Measurements from ENCODE around the gene SPRR2G.
"Not testable (repeated sequence)": the region's sequence is repeated elsewhere in the genome, so short reads cannot be mapped to it uniquely, and the experiment has no call there.

SPRR2G gene

GRCh38 chr1:153133743-153134142 lies 16.9 kb downstream of the SPRR2G start:
- H2AFZ ChIP-seq (ENCODE audit: low read depth, low read length), result no peak overlapping the region
- H3K36me3 ChIP-seq (ENCODE audit: insufficient read depth, low read length), result no peaks in the 10 kb centered on the region
- no peak overlapping the region for H3K4me3 ChIP-seq (ENCODE audit: low read length)
- no peaks in the 10 kb centered on the region for H3K4me1 ChIP-seq (ENCODE audit: insufficient read depth, low read length)
- no peaks in the 10 kb centered on the region for H3K27me3 ChIP-seq (ENCODE audit: insufficient read depth, low read length)
- no peaks in the 10 kb centered on the region for H3K9me3 ChIP-seq (ENCODE audit: low read length)

GRCh38 chr1:153133267-153133666 lies 17.4 kb downstream of the SPRR2G start:
- H2AFZ ChIP-seq (ENCODE audit: low read depth, low read length), result no peak overlapping the region
- no peaks in the 10 kb centered on the region for H3K9me3 ChIP-seq (ENCODE audit: low read length)
- H3K4me3 ChIP-seq (ENCODE audit: low read length), result no peak overlapping the region
- no peaks in the 10 kb centered on the region for H3K27me3 ChIP-seq (ENCODE audit: insufficient read depth, low read length)
- H3K36me3 ChIP-seq (ENCODE audit: insufficient read depth, low read length), result no peaks in the 10 kb centered on the region
- H3K4me1 ChIP-seq (ENCODE audit: insufficient read depth, low read length), result no peaks in the 10 kb centered on the region

GRCh38 chr1:153128688-153129087 lies 22.0 kb downstream of the SPRR2G start:
- not testable (repeated sequence) for H3K9me3 ChIP-seq (ENCODE audit: low read length); H3K36me3 ChIP-seq (ENCODE audit: insufficient read depth, low read length); H3K4me1 ChIP-seq (ENCODE audit: insufficient read depth, low read length); H2AFZ ChIP-seq (ENCODE audit: low read depth, low read length); H3K27me3 ChIP-seq (ENCODE audit: insufficient read depth, low read length); H3K4me3 ChIP-seq (ENCODE audit: low read length)

- Histone ChIP-seq H3K9me3 (ENCODE audit: low read length) (no peaks in the 10 kb centered on the region), H2AFZ (ENCODE audit: low read depth, low read length) (no peak overlapping the region), H3K27me3 (ENCODE audit: insufficient read depth, low read length) (no peaks in the 10 kb centered on the region), H3K4me1 (ENCODE audit: insufficient read depth, low read length) (no peaks in the 10 kb centered on the region), H3K4me3 (ENCODE audit: low read length) (no peak overlapping the region), H3K36me3 (ENCODE audit: insufficient read depth, low read length) (no peaks in the 10 kb centered on the region)
Observed at GRCh38 chr1:153127296-153127695, 23.4 kb downstream of the SPRR2G start.

- Histone ChIP-seq H3K36me3 (ENCODE audit: insufficient read depth, low read length) (no peaks in the 10 kb centered on the region), H3K27me3 (ENCODE audit: insufficient read depth, low read length) (no peaks in the 10 kb centered on the region), H3K4me1 (ENCODE audit: insufficient read depth, low read length) (no peaks in the 10 kb centered on the region), H2AFZ (ENCODE audit: low read depth, low read length) (no peak overlapping the region), H3K9me3 (ENCODE audit: low read length) (no peaks in the 10 kb centered on the region), H3K4me3 (ENCODE audit: low read length) (no peak overlapping the region)
Observed at GRCh38 chr1:153125536-153125935, 25.2 kb downstream of the SPRR2G start.

- not testable (repeated sequence) for H3K36me3 ChIP-seq (ENCODE audit: insufficient read depth, low read length); H3K4me1 ChIP-seq (ENCODE audit: insufficient read depth, low read length); H3K4me3 ChIP-seq (ENCODE audit: low read length); H3K27me3 ChIP-seq (ENCODE audit: insufficient read depth, low read length); H3K9me3 ChIP-seq (ENCODE audit: low read length); H2AFZ ChIP-seq (ENCODE audit: low read depth, low read length)
Observed at GRCh38 chr1:153123793-153124192, 26.9 kb downstream of the SPRR2G start.

GRCh38 chr1:153122831-153123421 lies 27.8 kb downstream of the SPRR2G start:
- H2AFZ ChIP-seq (ENCODE audit: low read depth, low read length), result no peak overlapping the region

GRCh38 chr1:153120945-153121344 lies 29.7 kb downstream of the SPRR2G start:
- no peaks in the 10 kb centered on the region for H3K9me3 ChIP-seq (ENCODE audit: low read length)
- H3K27me3 ChIP-seq (ENCODE audit: insufficient read depth, low read length), result no peaks in the 10 kb centered on the region
- no peaks in the 10 kb centered on the region for H3K36me3 ChIP-seq (ENCODE audit: insufficient read depth, low read length)
- H2AFZ ChIP-seq (ENCODE audit: low read depth, low read length), result no peak overlapping the region
- no peaks in the 10 kb centered on the region for H3K4me1 ChIP-seq (ENCODE audit: insufficient read depth, low read length)
- no peak overlapping the region for H3K4me3 ChIP-seq (ENCODE audit: low read length)

More at GRCh38 chr1:153122831-153123421, 27.8 kb downstream of the SPRR2G start:
- Histone ChIP-seq H3K4me3 (ENCODE audit: low read length) (no peak overlapping the region), H3K4me1 (ENCODE audit: insufficient read depth, low read length) (no peaks in the 10 kb centered on the region), H3K27me3 (ENCODE audit: insufficient read depth, low read length) (no peaks in the 10 kb centered on the region), H3K36me3 (ENCODE audit: insufficient read depth, low read length) (no peaks in the 10 kb centered on the region), H3K9me3 (ENCODE audit: low read length) (no peaks in the 10 kb centered on the region)

- H3K4me3 ChIP-seq (ENCODE audit: low read length), result no peak overlapping the region
- no peaks in the 10 kb centered on the region for H3K4me1 ChIP-seq (ENCODE audit: insufficient read depth, low read length)
- no peaks in the 10 kb centered on the region for H3K36me3 ChIP-seq (ENCODE audit: insufficient read depth, low read length)
- no peak overlapping the region for H2AFZ ChIP-seq (ENCODE audit: low read depth, low read length)
- no peaks in the 10 kb centered on the region for H3K27me3 ChIP-seq (ENCODE audit: insufficient read depth, low read length)
- H3K9me3 ChIP-seq (ENCODE audit: low read length), result no peaks in the 10 kb centered on the region
Observed at GRCh38 chr1:153119491-153119971, 31.2 kb downstream of the SPRR2G start.

GRCh38 chr1:153115264-153115663 lies 35.4 kb downstream of the SPRR2G start:
- not testable (repeated sequence) for H3K9me3 ChIP-seq (ENCODE audit: low read length); H3K4me3 ChIP-seq (ENCODE audit: low read length); H3K27me3 ChIP-seq (ENCODE audit: insufficient read depth, low read length); H3K4me1 ChIP-seq (ENCODE audit: insufficient read depth, low read length); H2AFZ ChIP-seq (ENCODE audit: low read depth, low read length); H3K36me3 ChIP-seq (ENCODE audit: insufficient read depth, low read length)

GRCh38 chr1:153113416-153113815 lies 37.3 kb downstream of the SPRR2G start, which contains the start of gene SPRR2F:
Gene SPRR2F, minus strand, starts transcription at chr1:153113516. Its CDS starts 783 bp downstream, at chr1:153112733.
- Histone ChIP-seq H3K4me1 (ENCODE audit: insufficient read depth, low read length) (no peaks in the 10 kb centered on the region), H3K9me3 (ENCODE audit: low read length) (no peaks in the 10 kb centered on the region), H3K36me3 (ENCODE audit: insufficient read depth, low read length) (no peaks in the 10 kb centered on the region), H3K27me3 (ENCODE audit: insufficient read depth, low read length) (no peaks in the 10 kb centered on the region), H2AFZ (ENCODE audit: low read depth, low read length) (no peak within 1 kb of the TSS), H3K4me3 (ENCODE audit: low read length) (no peak within 1 kb of the TSS)

- H3K27me3 ChIP-seq (ENCODE audit: insufficient read depth, low read length); H3K4me1 ChIP-seq (ENCODE audit: insufficient read depth, low read length); H3K4me3 ChIP-seq (ENCODE audit: low read length); H3K36me3 ChIP-seq (ENCODE audit: insufficient read depth, low read length); H3K9me3 ChIP-seq (ENCODE audit: low read length); H2AFZ ChIP-seq (ENCODE audit: low read depth, low read length): not testable (repeated sequence)
Observed at GRCh38 chr1:153112454-153112853, 38.2 kb downstream of the SPRR2G start.

- Histone ChIP-seq H3K27me3 (ENCODE audit: insufficient read depth, low read length) (no peaks in the 10 kb centered on the region), H3K4me3 (ENCODE audit: low read length) (no peak overlapping the region), H3K36me3 (ENCODE audit: insufficient read depth, low read length) (no peaks in the 10 kb centered on the region), H3K9me3 (ENCODE audit: low read length) (no peaks in the 10 kb centered on the region), H3K4me1 (ENCODE audit: insufficient read depth, low read length) (no peaks in the 10 kb centered on the region), H2AFZ (ENCODE audit: low read depth, low read length) (no peak overlapping the region)
Observed at GRCh38 chr1:153100245-153100644, 50.4 kb downstream of the SPRR2G start.
